Colon (tissue), 2 donors: Measurements from ENCODE around the gene AGTPBP1.

Experiments
- FAIRE-seq: peaks from 2 replicates; lab custom pipeline; 2012; peaks lifted over from hg19 to GRCh38; lab: Jason Lieb, UNC
- donor health status: control.
- donor health status: control.

Gene AGTPBP1

DNA sequence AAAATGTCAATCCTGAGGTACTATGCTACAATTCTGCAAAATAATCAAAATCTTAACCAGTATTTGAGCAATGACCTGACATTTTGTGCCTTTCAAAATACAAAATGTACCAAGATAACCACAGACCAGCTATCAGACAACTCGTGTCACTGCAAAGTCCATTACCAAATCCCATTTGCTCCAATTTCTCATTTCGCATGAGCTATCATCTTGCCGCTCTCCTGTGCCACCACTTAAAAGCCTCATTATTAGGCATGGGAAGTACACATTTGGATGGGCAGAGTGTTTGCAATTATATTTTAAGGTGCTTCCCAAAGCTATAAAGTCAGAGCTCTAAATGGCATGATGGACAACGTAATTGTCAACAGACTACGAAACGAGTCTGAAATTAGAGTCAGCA is 205.2 kb downstream of the AGTPBP1 start:
- no peak for FAIRE-seq

DNA sequence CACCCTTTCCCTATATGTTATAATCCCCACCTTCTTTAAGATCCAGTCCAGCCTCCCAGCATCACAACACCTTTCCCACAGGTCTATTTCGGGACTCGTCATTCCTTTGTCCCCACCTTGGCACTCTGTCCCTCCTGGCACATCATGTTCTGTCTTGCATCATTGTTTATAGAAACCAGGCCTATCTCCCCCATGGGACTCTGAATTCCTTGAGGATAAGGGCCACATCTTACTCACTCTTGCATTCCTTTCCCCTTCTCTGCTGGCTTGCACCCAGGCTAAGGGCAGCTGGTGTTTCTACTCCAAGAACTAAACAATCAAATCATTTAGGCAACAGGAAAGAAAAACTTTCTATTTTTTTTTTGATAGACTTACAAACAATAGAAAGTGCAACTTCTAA is 205.7 kb downstream of the AGTPBP1 start:
- no peak for FAIRE-seq

DNA sequence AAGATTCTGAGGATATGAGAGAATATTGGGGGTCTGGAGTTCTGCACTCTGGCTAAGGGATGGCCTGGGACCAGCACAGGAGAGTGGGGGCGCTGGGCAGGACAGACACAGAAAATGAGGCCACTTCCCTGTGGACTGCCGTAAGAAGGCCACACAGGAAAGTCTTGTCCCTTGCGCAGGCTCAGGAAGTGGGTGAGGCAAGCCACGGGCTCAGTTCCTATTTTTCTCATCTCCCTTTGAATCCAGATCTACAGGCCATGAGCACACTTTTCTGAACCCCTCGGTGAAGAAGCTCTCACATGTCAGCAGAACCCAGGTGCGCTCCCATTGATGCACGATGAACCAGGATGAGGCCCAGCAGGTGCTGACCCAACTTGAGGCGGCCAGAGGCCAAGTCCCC is 207.4 kb downstream of the AGTPBP1 start:
- FAIRE-seq: no peak

DNA sequence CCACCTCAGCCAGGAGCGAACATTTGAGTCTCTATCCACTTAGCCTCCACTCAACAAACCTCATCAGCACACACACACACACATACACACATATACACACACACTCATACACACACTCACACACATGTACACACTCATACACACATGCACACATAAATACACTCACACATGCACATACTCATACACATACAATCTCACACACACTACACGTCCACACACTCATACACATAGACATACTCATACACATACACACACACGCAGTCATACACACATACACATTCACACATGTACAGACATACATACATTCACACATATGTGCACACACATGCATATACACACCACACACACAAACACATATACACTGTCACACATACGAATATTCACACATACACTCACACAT is 208.2 kb downstream of the AGTPBP1 start:
- FAIRE-seq: no peak

DNA sequence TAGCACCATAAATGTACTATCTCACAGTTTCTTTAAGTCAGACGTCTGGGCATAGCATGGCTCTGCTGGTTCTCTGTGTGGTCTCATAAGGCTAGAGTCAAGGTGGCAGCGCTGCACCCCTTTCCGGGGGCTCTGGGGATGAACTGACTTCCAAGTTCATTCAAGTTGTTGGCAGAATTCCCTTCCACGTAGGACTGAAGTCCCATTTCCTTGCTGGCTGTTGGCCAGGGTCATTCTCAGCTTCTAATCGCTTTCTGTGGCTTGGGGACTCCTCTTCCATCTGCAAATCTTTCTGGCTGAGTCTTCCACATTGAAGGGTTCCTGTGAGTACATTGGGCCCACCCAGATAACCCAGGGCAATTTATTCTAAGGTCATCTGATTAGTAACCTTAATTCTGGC is 211.0 kb downstream of the AGTPBP1 start:
- no peak for FAIRE-seq

DNA sequence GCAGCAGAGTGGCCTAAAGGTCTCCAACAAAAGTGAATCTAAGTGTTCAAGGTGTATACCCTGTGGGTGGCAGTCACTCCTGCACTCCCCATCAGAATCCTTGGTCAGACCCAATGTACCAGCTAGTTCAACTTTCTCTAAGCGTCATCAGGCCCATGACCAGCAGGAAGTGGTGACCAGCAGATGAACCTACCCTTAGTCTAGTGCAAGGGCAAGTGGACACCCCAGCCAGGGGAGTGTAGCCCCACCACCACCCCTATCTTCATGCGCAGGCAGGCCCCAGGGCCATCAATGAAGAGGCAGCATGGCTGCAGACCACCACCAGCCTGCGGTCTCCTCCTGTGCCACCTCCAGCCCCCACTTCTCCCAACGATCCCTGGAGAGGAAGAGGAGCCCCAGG is 213.1 kb downstream of the AGTPBP1 start:
- no peak for FAIRE-seq

DNA sequence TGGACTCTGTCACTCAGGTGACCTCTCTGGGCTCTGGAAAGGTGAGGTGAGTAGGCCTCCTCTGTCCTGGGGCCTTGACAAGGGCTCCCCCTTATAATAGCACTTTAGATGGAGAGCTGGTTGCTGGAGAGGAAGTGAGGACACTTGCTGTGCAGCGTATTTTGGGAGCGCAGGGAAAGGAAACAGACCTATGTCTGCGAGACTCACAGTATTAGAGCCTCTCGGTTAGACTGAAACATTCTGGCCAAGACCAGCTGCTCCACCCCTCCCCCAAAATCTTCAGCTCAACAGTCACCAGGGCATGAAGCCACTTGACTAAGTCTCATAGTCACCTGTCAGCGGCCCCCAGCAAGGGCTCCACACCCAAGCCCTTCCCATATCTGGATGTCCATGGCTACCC is 213.6 kb downstream of the AGTPBP1 start:
- no peak for FAIRE-seq

DNA sequence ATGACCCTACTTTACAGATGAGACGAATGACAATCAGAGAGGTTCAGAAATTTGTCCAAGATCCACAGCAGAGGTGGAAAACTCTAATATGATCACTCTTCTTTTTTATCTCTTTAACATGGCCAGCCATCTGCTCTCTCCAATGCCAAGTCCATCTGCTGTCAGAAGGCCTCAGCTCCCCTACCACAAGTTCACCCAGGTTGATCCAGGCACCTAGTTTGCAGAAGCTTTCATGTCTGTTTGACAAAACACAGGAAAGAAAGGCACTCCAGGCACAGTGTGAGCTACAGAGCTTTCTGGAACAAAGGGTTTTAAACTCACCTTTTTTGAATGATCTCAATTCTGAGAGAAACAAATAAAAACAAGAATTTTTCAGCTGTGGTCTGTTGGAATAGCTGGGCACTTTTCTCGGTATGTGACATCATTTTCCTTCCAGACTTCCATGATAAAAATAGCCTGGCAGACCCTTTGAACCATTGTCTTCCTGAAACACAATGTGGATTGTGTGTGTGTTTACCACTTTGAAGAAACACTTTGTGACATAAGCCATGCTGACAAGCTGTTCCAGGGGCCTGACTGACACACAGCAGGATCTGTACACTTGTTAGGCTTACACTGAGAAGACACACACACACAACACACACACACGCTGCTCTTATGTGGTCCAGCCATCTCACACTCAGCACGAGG is 214.3 kb downstream of the AGTPBP1 start:
- no peak for FAIRE-seq

DNA sequence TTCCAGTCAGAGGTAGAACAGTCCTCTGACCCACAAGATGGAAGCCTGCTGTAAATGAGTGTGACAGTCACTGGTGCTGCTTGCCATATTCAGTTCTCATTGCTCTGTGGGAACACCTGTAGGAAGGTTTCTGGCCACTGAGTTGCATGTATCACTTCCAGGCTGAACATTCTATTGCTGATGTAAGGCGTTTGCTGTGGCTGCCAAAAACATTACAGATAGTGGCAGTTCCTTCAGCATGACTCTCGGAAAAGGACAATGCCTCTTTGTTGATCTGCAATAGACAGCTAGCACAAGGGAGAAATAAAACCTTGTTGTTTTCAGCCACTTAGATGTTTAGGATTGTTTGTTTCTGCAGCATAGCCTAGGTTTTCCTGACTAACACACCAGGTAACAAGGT is 217.2 kb downstream of the AGTPBP1 start:
- FAIRE-seq: no peak

DNA sequence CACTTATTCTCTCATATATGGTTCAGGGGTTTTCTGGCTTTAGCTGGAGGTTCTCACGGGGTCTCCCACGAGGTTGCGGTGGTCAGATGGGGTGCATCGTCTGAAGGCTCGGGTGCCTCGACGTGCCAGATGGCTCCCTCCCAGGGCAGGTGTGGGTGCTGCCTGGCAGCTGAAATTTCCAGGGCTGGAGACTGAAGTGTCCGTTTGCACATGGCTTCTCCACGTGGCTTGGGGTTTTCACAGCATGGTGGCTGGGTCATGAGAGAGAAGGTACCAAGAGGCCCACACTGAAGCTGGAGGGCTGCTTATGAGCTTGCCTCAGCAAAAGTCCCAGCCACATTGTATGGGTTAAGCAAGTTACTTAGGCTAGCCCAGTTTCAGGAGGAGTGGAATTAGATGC is 218.6 kb downstream of the AGTPBP1 start:
- no peak for FAIRE-seq

DNA sequence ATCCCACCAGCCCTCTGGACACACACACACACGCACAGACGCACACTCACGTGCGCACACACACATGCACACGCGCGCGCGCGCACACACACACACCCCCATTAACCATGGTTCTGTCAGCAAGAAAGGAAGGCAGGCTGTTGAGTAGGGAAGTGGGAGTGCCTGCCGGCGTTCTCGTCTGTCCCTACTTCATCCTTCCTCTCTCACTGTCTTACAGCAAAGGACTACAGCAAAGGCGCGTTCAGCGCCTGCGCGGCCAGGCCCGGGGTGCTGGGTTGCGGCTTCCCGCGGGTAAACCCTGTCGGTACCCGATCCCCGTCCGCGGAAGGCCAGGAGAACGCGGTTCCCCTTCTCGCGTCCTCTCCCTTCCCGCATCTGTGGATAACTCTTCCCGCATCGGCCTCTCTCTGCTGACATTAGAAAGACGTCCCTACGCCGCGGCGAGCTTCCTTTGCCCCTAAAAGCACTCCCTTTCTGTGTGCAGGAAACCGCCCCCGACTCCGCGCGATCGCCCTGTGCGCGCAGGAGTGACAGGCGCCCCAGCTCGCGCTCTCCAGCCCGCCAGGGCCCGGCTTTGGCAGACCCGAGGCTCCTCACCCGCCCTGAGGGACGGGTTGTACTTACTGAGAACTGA is 219.2 kb downstream of the AGTPBP1 start:
- FAIRE-seq: no peak

DNA sequence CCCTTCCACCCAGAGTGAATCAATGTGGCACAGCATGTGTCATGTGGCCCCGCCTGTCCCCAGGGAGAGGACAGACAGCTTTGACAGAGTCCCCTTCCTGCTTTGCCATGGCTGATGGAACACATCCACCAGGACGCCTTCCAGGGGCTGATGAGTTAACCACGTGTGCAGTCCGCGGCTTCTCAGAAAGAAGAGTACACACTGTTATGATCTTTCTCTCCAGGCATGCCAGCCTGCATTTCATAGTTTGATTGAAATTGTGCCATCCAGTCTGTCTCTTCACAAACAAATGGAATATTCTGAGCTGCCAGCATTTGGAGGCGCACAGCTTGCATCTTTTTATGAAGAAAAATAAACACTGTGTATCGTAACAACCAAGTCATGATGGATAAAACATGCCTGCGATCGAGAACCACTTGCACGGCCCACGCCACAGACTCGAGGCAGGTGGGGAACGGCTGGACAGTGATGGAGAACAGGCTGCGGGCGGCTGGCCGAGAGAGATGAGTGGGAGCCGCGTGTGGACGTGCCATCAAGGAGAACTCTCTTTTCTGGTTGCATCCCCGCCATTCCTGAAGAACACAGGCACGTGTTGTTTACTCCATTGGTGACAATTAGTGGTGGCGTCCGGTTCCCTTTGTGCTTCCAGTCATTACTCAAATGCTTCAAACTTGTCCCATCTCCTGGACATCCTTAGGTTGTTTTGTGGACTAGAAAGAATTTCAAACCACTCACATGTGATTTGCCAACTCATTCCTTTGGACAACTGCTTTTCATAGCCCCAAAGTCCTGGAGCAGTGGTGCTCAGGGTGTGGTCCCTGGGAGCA is 220.2 kb downstream of the AGTPBP1 start:
- no peak for FAIRE-seq

DNA sequence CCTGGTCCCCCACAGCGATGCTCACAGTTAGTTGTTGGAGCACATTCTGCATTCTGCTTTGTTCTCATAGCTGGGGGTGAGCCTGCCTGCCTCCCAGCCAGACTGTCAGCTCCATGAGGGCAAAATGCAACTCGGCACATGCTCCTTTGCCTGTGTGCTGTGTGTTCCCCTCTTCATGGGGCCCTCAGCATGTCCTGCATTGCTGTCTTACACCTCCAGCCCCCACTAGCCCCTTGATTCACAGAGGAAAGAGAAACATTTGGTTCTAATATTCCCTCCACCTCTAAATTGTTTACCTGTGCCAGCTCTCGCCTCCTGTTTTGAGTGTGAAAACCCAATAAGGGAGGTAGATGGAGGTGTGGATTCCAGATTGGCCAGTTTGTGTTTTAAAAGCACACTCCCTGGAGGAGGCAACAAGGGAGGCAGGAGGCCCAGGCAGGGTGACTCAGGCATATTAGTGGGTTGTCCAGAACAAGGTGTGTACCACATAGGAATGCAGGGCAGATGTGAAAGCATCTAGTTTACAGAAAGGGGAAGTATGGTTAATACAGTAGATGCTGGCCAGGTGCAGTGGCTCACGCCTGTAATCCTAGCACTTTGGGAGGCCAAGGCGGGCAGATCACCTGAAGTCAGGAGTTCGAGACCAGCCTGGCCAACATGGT is 224.6 kb downstream of the AGTPBP1 start:
- FAIRE-seq: no peak

DNA sequence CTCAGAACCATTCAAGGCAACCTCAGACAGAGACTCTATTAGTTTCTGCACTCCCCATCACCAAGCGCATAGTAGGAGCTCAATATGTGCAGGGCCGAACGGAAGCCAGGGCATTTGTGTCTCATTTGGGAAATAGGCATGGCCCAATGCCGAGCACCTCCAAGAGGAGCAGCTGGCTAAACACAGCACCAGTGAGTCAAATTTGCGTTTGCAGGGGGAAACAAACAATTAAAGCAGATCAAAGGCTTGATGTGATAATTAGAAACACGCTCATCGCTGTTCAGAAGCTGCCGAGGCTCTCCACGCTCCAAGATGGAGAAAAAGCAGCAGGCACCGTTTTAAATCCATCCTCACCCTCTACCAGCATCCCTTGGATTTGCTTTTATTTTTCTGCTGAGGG is 225.3 kb downstream of the AGTPBP1 start:
- FAIRE-seq: no peak

DNA sequence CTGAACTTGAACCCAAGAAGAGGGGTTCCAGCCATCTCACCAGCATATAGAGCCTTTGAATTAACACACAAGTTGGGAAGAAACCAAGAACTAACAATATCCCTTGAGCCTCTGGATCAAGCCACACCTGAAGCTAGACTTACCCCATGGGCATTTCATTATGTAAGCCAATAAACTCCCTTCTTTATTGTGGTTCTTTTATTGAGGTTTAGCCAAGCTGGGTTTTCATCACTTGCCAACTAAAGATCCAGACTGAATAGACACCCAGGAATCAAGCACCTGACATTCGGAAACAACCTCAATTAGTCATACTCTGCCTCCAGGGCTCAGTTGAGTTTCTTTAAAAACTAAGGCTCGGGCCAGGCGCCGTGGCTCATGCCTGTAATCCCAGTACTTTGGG is 226.7 kb downstream of the AGTPBP1 start:
- FAIRE-seq: no peak

DNA sequence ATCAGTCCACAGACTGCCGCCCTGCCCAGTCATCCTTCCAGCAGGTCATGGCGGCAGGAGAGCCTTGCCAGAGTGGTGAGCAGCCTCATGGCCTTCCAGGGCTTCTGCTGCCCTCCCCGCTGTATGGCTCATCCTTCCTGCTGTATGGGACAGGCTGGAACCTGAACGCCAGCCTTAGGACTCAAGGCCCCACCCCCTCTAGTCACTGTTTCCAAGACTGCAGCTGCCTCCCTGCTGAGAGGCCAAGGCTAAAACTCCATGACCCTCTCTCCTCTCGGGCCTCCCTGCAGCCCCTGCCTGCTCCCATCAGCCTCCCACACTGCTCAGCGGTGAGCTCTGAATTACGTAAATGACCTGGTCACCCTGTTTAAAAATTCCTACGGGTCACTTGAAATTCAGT is 227.5 kb downstream of the AGTPBP1 start:
- no peak for FAIRE-seq

DNA sequence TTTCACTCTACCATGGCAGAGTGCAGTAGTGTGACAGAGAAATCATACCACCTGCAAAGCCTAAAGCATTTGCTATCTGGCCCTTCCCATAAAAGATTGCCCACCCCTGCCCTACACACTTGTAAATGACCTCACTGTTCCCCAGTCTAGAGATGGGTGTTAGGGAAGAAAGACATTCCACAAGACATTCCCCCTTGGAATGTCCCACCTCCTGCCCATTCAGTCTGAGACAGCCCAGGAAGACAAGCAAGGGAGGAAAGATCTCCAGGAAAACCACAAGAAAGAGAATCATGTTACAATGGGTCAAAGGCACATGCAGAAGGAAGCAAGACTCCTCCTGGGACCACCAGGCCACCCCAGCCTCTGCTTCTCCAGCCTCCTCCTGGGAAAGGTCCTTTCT is 230.0 kb downstream of the AGTPBP1 start:
- no peak for FAIRE-seq

DNA sequence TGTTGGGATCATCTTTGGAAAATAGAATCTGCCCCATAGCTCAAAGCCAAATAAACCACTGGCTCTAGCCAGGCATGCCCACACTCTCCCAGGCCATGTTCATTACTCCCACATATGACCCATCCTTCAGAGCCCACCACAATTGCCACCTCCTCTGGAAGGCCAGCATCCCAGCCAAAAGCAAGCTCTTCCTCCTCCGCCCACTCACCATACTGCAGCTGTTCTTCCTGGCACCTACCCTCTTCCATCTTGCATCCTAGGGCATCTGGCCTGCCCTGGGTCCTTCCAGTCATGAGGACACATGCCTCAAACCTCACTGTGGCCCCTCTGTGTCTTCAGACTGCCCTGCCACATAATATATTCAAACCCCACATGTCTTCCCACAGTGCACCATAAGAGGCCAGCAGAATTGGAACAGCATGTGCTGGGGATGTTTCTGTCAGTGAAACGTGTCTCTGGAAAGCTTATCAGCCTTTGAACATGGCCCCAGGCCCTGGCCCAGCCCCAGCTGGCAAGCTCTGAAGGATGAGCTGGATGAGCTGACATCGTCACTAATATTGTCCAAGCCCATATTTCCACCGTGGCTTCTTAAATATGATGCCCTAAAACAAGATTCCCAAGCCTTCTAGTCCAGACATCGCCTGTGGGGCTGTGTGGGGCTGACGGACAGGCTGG is 230.8 kb downstream of the AGTPBP1 start:
- FAIRE-seq: no peak

DNA sequence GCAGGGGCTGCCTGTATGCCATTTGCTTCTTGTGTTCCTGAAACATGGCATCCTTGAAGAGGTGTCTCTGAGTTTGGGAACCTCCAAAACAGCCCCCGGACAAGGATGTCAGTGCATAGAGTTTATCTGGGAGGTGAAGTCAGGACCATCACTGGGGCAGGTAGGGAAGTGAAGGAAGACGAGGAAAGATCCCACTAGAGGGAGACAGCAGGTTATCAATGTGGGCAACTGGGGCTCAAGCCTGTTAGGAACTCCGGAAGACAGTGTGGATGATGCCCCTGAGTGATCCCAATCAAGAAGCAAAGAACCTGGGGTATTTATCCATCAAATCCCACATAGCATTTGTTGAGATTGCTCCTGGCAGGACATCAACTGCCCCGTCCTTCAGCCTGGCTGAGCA is 233.1 kb downstream of the AGTPBP1 start:
- no peak for FAIRE-seq

DNA sequence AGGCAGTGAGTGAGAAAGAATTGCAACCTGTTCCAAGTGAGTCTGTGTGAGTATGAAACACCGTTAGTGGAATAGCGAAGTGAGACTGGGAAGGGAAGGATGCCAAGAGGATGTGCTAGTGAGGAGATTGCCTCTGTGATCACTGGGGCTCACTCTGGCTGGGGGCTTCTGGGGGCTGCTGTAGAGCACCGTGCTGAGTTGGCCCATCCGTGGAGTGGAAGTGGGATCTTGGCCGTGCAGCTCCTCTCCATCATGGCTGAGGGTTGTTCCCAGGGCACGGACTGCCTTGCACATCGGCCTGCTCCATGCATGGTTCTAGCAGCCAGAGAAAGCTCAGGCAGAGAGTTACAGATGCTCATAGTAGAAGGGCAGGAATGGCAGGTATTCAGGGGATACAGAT is 236.1 kb downstream of the AGTPBP1 start:
- no peak for FAIRE-seq

DNA sequence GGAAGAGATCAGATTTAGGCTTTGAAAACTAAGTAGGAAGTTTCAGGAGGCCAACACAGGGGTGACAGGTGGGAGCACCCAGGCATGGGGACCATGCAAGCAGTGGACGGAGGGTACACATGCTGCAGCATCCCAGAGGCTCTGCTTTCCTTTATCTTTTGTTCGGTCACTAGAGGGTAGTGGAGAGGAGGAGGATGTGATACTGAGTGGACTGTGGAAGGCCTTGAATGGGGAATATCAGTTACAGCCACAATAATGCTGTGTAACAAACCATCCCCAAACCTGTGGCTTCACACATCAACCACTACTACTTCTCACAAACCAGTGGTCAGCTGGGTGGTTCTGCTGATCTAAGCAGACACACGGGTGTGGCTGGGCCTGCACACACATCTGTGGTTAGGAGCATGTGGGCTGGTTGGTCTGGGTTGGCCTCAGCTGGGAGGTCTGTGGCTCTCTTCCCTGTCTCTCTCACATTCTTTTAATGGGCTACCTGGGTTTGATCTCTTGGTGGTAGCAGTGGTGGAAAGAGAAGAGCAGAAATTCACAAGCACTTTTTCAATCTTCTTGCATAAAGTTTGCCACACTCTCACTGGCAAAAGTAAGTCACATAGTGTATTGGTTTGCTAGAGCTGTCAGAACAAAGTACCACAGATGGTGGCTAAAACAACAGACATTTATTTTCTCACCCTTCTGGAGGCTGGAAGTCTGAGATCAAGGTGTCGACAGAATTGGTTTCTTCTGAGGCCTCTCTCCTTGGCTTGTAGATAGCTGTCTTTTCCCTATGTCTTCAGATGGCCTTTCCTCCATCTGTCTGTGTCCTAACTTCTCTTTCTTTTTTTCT is 238.7 kb downstream of the AGTPBP1 start:
- FAIRE-seq: no peak
